ENCODE measurements around the gene SYNE4.

Gene SYNE4

GRCh38 chr19:36030264-36031148 lies 21.9 kb upstream of the SYNE4 start:
- no peak for TF ChIP-seq CTCF (conservative IDR thresholded peaks at IDR 0.05)
- H3K27ac ChIP-seq, result no peak overlapping the region

GRCh38 chr19:36028313-36029041 lies 19.9 kb upstream of the SYNE4 start:
- H3K27ac ChIP-seq, result no peak overlapping the region
- TF ChIP-seq CTCF (conservative IDR thresholded peaks at IDR 0.05), result no peak

GRCh38 chr19:36027696-36028095 lies 19.1 kb upstream of the SYNE4 start:
- H3K27ac ChIP-seq, result no peak overlapping the region
- no peak for TF ChIP-seq CTCF (conservative IDR thresholded peaks at IDR 0.05)

- TF ChIP-seq CTCF (conservative IDR thresholded peaks at IDR 0.05), result no peak
Measured at GRCh38 chr19:36026091-36026876, 17.7 kb upstream of the SYNE4 start.

GRCh38 chr19:36025541-36025940 lies 16.9 kb upstream of the SYNE4 start:
- TF ChIP-seq CTCF (conservative IDR thresholded peaks at IDR 0.05), result no peak

More at GRCh38 chr19:36026091-36026876, 17.7 kb upstream of the SYNE4 start:
- H3K27ac ChIP-seq, result no peak overlapping the region

GRCh38 chr19:36023432-36023831 lies 14.8 kb upstream of the SYNE4 start:
- TF ChIP-seq CTCF (conservative IDR thresholded peaks at IDR 0.05), result no peak

More at GRCh38 chr19:36025541-36025940, 16.9 kb upstream of the SYNE4 start:
- H3K27ac ChIP-seq, result no peak overlapping the region

More at GRCh38 chr19:36023432-36023831, 14.8 kb upstream of the SYNE4 start:
- no peak overlapping the region for H3K27ac ChIP-seq
